LNCaP clone FGC (cell line): Measurements from ENCODE around the gene NAT10.

Source experiments
- DNase-seq: peaks from one replicate; pipeline ENCODE4 v3.0.0-alpha.2; 2011; ENCODE audit warnings: low read depth
- H3K4me3 ChIP-seq: 2 replicates; pipeline ENCODE4 v1.5.1; 2011; ENCODE audit warnings: mild to moderate bottlenecking, low read depth, low read length, control low read depth
- TF ChIP-seq, protein P1 (sequence below): IDR thresholded peaks from 2 replicates; pipeline ENCODE4 v1.5.1; 2012; ENCODE audit warnings: mild to moderate bottlenecking; ENCODE audit not compliant: control insufficient read depth, insufficient read depth; ENCODE audit errors: extremely low read depth

NAT10 gene

DNA sequence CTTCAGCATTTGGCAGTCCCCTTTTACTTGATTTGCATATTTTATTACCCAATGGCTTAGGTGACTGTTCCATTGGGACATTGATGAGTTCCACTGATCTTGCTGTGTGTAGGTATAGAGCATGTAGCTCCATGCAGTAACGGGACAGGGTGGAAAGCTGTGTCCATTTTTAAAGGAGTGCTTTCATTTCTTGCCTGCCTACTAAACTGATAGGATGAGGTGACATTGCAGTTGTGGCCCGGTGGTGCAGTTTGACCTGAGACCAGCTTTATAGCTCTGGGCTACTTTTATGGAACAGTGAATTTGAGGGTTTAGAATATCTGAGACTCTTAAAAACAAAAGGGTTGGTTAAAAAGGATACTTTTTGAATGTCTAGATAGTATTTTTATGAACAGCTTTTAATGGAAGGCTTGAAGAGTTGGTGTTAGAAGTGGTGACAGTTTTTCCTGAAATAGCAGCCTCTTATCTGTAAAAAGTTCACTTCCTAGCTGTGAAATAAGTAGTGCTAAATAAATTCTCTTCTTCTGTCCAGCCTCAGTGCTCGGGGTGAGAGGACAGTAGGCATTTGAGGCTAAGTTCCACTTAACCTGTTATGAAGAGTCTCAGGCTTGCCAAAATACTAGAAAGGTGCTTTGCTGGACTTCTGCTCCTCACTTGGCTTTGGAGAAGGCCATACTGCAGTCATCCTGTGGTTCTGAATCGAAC lies 27.0 kb downstream of the NAT10 start:
- no peak for DNase-seq
- no peak overlapping the region for H3K4me3 ChIP-seq
- TF ChIP-seq, protein P1, sequence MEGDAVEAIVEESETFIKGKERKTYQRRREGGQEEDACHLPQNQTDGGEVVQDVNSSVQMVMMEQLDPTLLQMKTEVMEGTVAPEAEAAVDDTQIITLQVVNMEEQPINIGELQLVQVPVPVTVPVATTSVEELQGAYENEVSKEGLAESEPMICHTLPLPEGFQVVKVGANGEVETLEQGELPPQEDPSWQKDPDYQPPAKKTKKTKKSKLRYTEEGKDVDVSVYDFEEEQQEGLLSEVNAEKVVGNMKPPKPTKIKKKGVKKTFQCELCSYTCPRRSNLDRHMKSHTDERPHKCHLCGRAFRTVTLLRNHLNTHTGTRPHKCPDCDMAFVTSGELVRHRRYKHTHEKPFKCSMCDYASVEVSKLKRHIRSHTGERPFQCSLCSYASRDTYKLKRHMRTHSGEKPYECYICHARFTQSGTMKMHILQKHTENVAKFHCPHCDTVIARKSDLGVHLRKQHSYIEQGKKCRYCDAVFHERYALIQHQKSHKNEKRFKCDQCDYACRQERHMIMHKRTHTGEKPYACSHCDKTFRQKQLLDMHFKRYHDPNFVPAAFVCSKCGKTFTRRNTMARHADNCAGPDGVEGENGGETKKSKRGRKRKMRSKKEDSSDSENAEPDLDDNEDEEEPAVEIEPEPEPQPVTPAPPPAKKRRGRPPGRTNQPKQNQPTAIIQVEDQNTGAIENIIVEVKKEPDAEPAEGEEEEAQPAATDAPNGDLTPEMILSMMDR, result no peak

DNA sequence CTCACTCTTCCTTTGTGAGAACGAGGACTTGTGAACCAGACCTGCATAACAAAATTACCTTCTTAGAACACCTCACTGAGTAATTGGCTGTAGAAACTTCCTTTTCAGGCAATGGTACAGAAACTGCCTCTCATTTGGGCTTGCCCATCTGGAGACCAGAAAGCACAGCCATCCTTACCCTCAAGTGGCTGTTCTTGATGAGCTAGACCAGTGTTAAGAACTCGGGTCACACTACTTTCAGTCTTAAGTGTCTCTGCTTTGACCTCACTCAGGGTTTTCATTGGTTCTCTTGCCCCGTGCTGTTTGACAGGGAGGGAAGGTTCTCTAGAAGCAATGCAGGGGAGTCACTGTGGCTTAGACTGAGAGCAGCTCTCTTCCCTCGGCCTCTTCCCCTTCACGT lies 29.3 kb downstream of the NAT10 start:
- H3K4me3 ChIP-seq, result no peak overlapping the region
- TF ChIP-seq, protein P1, result no peak
- no peak for DNase-seq

DNA sequence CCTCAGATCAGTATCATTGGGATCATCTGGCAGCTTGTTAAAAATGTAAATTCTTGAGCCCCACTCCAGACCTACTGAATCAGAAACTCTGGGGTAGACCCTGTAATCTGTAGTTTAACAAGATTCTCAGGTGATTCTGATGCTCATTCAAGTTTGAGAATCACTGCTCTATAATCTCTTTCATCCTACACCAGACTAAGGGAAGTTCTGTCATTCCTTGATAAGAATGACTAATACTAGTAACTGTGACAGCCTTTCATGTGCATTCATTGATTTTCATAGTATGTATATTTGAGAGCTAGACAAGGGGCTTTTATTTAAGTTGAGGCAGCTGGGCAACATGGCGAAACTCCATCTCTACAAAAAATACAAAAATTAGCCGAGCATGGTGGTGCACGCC lies 30.0 kb downstream of the NAT10 start:
- DNase-seq, result no peak
- H3K4me3 ChIP-seq, result no peak overlapping the region
- TF ChIP-seq, protein P1, result no peak

DNA sequence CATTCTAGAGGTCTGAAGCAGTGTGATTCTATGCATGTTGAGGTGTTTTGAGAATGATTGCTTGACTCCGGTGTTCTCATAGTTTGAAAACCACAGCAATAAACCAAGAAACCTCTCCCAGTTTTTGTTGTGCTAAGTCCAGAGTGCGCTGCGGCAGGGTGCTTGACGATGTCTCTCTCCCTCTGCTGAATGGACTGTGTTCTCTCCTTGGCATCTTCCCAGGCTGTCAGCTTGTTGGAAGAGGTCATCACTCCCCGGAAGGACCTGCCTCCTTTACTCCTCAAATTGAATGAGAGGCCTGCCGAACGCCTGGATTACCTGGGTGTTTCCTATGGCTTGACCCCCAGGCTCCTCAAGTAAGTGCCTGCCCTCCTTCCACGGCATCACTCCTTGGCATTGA lies 31.0 kb downstream of the NAT10 start:
- DNase-seq, result no peak
- TF ChIP-seq, protein P1, result no peak
- H3K4me3 ChIP-seq, result no peak overlapping the region

DNA sequence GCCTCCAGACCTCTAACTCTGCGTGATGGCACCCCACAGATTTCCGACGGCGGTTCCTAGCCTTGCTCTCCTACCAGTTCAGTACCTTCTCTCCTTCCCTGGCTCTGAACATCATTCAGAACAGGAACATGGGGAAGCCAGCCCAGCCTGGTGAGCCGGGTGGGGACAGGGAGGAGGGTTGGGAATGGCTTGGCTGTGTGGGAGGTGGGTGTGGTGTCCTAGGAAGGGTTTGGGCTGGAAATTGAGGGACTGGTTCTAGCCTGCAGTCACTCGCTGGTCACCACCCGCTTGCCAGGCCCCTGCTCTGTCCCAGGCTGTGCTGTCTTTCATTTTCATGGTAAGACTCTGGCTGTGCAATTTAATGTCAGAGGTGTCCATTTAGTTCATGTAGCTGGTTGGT lies 33.9 kb downstream of the NAT10 start:
- DNase-seq, result no peak
- TF ChIP-seq, protein P1, result no peak
- no peak overlapping the region for H3K4me3 ChIP-seq

DNA sequence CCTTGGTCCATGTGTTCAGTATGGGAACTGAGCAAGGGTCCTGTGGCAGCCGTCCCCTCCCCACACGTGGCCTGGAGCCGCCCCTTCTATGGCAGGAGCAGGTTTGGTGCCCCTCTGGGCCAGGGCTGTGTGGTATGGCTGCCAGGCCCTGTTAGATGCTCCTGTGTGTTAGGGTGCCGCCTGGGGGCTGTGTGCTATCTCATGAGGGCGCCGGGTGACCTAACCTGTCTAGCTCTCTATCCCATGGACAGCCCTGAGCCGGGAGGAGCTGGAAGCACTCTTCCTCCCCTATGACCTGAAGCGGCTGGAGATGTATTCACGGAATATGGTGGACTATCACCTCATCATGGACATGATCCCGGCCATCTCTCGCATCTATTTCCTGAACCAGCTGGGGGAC lies 34.7 kb downstream of the NAT10 start:
- TF ChIP-seq, protein P1, result no peak
- DNase-seq, result no peak
- no peak overlapping the region for H3K4me3 ChIP-seq

DNA sequence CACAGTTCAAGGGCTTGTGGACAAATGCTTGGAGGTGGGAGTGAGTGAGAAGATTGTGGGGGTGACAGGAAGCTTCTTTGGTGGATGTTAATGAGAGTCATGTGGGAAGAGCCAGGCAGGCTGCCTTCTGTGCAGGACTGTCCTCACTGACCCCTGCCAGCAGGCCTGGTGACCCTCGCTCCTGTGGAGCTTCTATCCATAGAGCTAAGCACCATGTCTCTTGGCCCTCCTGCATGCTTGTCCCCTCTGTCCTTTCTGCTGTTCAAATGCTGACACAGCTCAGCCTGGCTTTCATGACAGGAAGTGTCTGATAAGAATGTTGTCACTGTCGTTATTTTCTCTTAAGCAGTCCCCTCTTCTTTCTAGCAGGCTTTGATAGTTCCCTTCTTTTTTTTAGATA lies 37.6 kb downstream of the NAT10 start:
- TF ChIP-seq, protein P1, result no peak
- H3K4me3 ChIP-seq, result no peak overlapping the region
- DNase-seq, result no peak
